Uterus (tissue), 4 donors: Measurements from ENCODE around the gene KRTAP2-3. TPM values are rescaled to one million over a fixed set of nuclear protein-coding genes. Genes with fewer than 3 reads are reported as not detected.
"Not testable (repeated sequence)": the region's sequence is repeated elsewhere in the genome, so short reads cannot be mapped to it uniquely, and the experiment has no call there.

ENCODE experiments used
- DNase-seq, 2 donors: peaks; one replicate each; pipeline ENCODE4 v3.0.0-alpha.2; 2019 to 2020
- H3K27ac ChIP-seq, 2 donors: fragments of 200-600 bp; sonication (generic); 1 replicate in 1 of 2; 2 replicates in 1 of 2; pipeline ENCODE4 v1.5.1; 2016 to 2018
- H3K27me3 ChIP-seq, 2 donors: fragments of 200-600 bp; sonication (generic); one replicate each; pipeline ENCODE4 v1.5.1; 2018 to 2019; ENCODE audit warnings: control low read depth in 1 of 2
- H3K36me3 ChIP-seq, 2 donors: fragments of 200-600 bp; sonication (generic); one replicate each; pipeline ENCODE4 v1.5.1; 2019; ENCODE audit warnings: control low read depth in 1 of 2
- H3K4me1 ChIP-seq, 2 donors: fragments of 200-600 bp; sonication (generic); one replicate each; pipeline ENCODE4 v1.5.1; 2018 to 2019; ENCODE audit warnings: control low read depth in 1 of 2
- H3K4me3 ChIP-seq, 2 donors: fragments of 200-600 bp; sonication (generic); 1 replicate in 1 of 2; 2 replicates in 1 of 2; pipeline ENCODE4 v1.5.1; 2018 to 2019; ENCODE audit warnings: mild to moderate bottlenecking in 1 of 2
- H3K9me3 ChIP-seq, 2 donors: fragments of 200-600 bp; sonication (generic); one replicate each; pipeline ENCODE4 v1.5.1; 2019; ENCODE audit warnings: control low read depth in 1 of 2
- POLR2A ChIP-seq, 2 donors: fragments of 450-650 bp; IDR thresholded peaks; one replicate each; pipeline ENCODE4 v1.6.1; 2016; ENCODE audit warnings: antibody characterized with exemption in 2 of 2, mild to moderate bottlenecking in 1 of 2, moderate library complexity in 1 of 2
- intact Hi-C: fragments of 100-400 bp; cut with DNase I; formaldehyde crosslinking; loops from one replicate; pipeline ENCODE4 v1.15.1; 2023; ENCODE audit warnings: low total_unique reads
- total RNA-seq, 4 donors: library from RNA; depleted of rRNA in 3 of 4; stranded (reverse); fragments of >200 nt in 3 of 4; gene quantifications; one replicate each; pipeline versions ENCODE4 v1.1.0 to v1.2.4, GENCODE V29; 2014 to 2023
- TF ChIP-seq, protein P1 (sequence below), 4 experiments: fragments of 200-600 bp in 2 of 4; fragments of 450-650 bp in 2 of 4; sonication (generic) in 2 of 4; IDR thresholded peaks; one replicate each; pipeline ENCODE4 v1.5.1; 2016 to 2019; ENCODE audit warnings: antibody characterized with exemption in 4 of 4, mild to moderate bottlenecking in 2 of 4, moderate library complexity in 1 of 4
- donor health status: DM: yes; HTN: yes; CAD: no.

Gene KRTAP2-3
- total RNA-seq, 4 donors from 2014 or later, result not detected

GRCh38 chr17:41054025-41054424, 5.9 kb downstream of the KRTAP2-3 start:
- DNase-seq, result no peak
- intact Hi-C loops, result no loop called here
- no peaks in the 10 kb centered on the region for H3K9me3 ChIP-seq
- H3K4me1 ChIP-seq, result no peaks in the 10 kb centered on the region
- no peak overlapping the region for H3K4me3 ChIP-seq
- TF ChIP-seq POLR2A (IDR thresholded peaks at IDR 0.05), result no peak
- TF ChIP-seq, protein P1, sequence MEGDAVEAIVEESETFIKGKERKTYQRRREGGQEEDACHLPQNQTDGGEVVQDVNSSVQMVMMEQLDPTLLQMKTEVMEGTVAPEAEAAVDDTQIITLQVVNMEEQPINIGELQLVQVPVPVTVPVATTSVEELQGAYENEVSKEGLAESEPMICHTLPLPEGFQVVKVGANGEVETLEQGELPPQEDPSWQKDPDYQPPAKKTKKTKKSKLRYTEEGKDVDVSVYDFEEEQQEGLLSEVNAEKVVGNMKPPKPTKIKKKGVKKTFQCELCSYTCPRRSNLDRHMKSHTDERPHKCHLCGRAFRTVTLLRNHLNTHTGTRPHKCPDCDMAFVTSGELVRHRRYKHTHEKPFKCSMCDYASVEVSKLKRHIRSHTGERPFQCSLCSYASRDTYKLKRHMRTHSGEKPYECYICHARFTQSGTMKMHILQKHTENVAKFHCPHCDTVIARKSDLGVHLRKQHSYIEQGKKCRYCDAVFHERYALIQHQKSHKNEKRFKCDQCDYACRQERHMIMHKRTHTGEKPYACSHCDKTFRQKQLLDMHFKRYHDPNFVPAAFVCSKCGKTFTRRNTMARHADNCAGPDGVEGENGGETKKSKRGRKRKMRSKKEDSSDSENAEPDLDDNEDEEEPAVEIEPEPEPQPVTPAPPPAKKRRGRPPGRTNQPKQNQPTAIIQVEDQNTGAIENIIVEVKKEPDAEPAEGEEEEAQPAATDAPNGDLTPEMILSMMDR (IDR thresholded peaks at IDR 0.05), result no peak
- no peaks in the 10 kb centered on the region for H3K27me3 ChIP-seq
- H3K27ac ChIP-seq, result no peak overlapping the region
- no peaks in the 10 kb centered on the region for H3K36me3 ChIP-seq

DNA sequence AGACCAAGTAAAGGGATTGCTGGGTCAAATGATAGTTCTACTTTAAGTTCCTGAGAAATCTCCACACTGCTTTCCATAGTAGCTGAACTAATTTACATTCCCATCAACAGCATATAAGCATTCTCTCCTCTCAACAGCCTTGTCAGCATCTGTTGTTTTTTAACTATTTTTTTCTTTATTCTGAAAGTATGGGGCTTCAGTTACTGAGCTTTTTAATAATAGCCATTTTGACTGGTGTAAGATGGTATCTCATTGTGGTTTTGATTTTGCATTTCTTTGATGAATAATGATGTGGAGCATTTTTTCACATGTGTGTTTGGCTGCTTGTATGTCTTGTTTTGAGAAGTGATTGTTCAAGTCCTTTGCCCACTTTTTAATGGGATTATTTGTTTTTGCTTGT, 7.3 kb downstream of the KRTAP2-3 start:
- no peak overlapping the region for H3K4me3 ChIP-seq
- DNase-seq, result no peak
- H3K9me3 ChIP-seq, result no peaks in the 10 kb centered on the region
- H3K36me3 ChIP-seq, result no peaks in the 10 kb centered on the region
- H3K4me1 ChIP-seq, result no peaks in the 10 kb centered on the region
- no peak overlapping the region for H3K27ac ChIP-seq
- intact Hi-C loops, result no loop called here
- H3K27me3 ChIP-seq, result no peaks in the 10 kb centered on the region
- TF ChIP-seq, protein P1 (IDR thresholded peaks at IDR 0.05), result no peak
- no peak for TF ChIP-seq POLR2A (IDR thresholded peaks at IDR 0.05)

- no peak for TF ChIP-seq POLR2A (IDR thresholded peaks at IDR 0.05)
- TF ChIP-seq, protein P1 (IDR thresholded peaks at IDR 0.05), result no peak
- DNase-seq, result no peak
- Histone ChIP-seq H3K36me3 (no peaks in the 10 kb centered on the region), H3K4me1 (no peaks in the 10 kb centered on the region), H3K9me3 (no peaks in the 10 kb centered on the region), H3K27me3 (no peaks in the 10 kb centered on the region), H3K4me3 (no peak overlapping the region), H3K27ac (no peak overlapping the region)
- intact Hi-C loops, result no loop called here
These were observed 10.8 kb downstream of the KRTAP2-3 start for GRCh38 chr17:41049110-41049509.

DNA sequence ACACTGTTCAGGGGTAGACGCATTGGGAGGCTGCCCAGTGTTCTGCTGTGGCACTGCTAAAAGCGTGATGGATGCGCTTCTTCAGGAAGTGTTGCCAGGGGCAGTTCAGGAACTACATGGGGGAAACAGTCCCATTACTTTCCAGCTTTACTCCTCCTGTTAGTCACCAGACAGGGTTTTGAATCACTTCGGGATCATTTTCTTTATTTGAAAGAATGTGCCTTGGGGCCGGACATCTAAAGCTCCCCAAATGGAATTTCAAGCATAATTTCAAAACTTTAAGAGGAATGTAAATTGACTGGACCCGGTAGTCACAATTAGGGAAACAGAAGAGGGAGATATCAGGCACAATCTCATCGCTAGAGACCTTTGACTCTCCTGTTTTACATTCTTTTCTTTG, 11.5 kb downstream of the KRTAP2-3 start:
- TF ChIP-seq, protein P1 (IDR thresholded peaks at IDR 0.05), result no peak
- TF ChIP-seq POLR2A (IDR thresholded peaks at IDR 0.05), result no peak
- intact Hi-C loops, result no loop called here
- Histone ChIP-seq H3K4me1 (no peaks in the 10 kb centered on the region), H3K4me3 (no peak overlapping the region), H3K9me3 (no peaks in the 10 kb centered on the region), H3K36me3 (no peaks in the 10 kb centered on the region), H3K27me3 (no peaks in the 10 kb centered on the region), H3K27ac (no peak overlapping the region)
- no peak for DNase-seq

DNA sequence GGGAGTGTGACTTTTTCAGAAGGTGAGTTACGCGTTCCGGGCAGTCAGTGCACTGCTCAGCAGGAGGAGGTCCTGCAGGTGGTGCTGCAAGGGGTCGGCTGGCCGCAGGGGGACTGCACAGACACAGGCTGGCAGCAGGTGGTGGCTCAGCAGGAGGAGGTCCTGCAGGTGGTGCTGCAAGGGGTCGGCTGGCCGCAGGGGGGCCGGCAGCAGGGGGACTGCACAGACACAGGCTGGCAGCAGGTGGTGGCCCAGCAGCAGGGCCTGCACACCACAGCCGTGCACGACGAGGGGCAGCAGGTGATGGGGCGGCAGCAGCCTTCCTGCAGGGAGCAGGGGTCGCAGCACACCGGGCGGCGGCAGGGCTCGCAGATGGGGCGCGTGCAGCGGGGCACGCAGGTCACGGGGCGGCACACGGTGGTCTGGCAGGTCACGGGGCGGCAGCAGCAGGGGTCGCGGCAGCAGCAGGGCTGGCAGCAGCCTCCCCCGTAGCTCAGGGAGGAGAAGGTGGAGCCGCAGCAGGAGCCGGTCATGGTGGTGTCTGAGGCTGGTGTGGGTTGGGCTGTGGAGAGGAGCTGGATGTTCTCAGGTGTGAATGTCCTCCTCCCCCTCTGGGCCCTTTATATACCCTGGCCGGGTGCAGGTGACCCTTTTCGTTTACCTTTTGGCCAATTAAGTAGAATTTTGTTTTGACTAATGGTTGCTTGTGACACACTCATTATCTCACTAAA, 13.0 kb downstream of the KRTAP2-3 start, which contains the start of gene KRTAP2-1:
Gene KRTAP2-1, minus strand, starts transcription at position 582 of the 731 bp plus-strand sequence. Its CDS starts 49 bp downstream, at position 533.
- intact Hi-C loops, H3K27me3 ChIP-seq, H3K36me3 ChIP-seq, DNase-seq, H3K27ac ChIP-seq, H3K9me3 ChIP-seq, H3K4me1 ChIP-seq, H3K4me3 ChIP-seq: not testable (repeated sequence)
